Left ventricle myocardium inferior (tissue), 1 donor: ENCODE results near the gene TPX2. TPM values are rescaled to one million over a fixed set of nuclear protein-coding genes. Genes with fewer than 3 reads are reported as not detected.
A peak's percentile ranks its signal among the peaks of the same experiment; 100 is the strongest.

Experiments used
- DNase-seq: peaks from one replicate; pipeline ENCODE4 v3.0.0-alpha.2; 2020
- H3K27ac ChIP-seq: fragments of 200-600 bp; replicated peaks from 2 replicates; pipeline ENCODE4 v1.8.0; 2021
- H3K27me3 ChIP-seq: fragments of 200-600 bp; 2 replicates; pipeline ENCODE4 v1.8.0; 2021; ENCODE audit warnings: low read depth
- H3K36me3 ChIP-seq: fragments of 200-600 bp; 2 replicates; pipeline ENCODE4 v1.8.0; 2021
- H3K4me1 ChIP-seq: fragments of 200-600 bp; 2 replicates; pipeline ENCODE4 v1.8.0; 2021
- H3K4me3 ChIP-seq: fragments of 200-600 bp; 2 replicates; pipeline ENCODE4 v1.8.0; 2021; ENCODE audit warnings: mild to moderate bottlenecking, moderate library complexity
- H3K9me3 ChIP-seq: fragments of 200-600 bp; replicated peaks from 2 replicates; pipeline ENCODE4 v1.8.0; 2021
- intact Hi-C: fragments of 100-400 bp; cut with micrococcal nuclease; formaldehyde crosslinking; loops from one replicate; pipeline ENCODE4 v1.11.0; 2022
- total RNA-seq: library from RNA; stranded (reverse); fragmentation: NEBNext Ultra II Directional; extraction: Animal tissue kit (Norgen Biotek cat#: 25700); gene quantifications from one replicate; pipeline ENCODE4 v1.2.1, GENCODE V29; 2021
- TF ChIP-seq, protein P1 (sequence below): fragments of 200-600 bp; IDR thresholded peaks from 2 replicates; pipeline ENCODE4 v1.8.0; 2021; ENCODE audit warnings: antibody characterized with exemption, mild to moderate bottlenecking, borderline replicate concordance
- donor health status: DM: no; HTN: yes; CAD: no; lungs with severe emphysema.

Gene TPX2
- total RNA-seq, 1 donor from 2014 or later = 0.71 TPM

DNA sequence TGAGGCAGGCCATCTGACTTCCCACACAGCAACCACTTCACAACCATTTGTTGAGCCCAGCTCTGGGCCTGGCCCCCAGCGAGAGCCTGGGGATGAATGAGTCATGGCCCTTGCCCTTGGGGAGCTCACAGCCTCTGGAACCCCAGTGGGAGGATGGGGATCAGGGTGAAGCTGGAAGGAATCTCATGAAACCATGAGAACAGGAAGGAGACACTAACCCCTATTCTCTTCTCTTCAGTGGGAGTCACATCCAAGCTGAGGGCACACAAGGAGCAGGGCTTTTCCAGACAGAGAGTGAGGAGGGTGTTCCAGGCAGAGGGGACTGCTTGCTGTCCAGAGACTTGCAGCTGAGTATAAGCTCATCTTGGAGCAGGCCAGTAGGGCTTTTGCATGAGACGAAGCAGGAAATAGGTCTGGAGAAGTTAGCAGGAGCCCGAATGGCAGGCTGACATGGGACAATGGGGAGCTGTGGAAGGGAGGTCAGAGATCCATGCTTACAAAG lies 98.9 kb downstream of the TPX2 start:
- no peak for DNase-seq
- TF ChIP-seq, protein P1, sequence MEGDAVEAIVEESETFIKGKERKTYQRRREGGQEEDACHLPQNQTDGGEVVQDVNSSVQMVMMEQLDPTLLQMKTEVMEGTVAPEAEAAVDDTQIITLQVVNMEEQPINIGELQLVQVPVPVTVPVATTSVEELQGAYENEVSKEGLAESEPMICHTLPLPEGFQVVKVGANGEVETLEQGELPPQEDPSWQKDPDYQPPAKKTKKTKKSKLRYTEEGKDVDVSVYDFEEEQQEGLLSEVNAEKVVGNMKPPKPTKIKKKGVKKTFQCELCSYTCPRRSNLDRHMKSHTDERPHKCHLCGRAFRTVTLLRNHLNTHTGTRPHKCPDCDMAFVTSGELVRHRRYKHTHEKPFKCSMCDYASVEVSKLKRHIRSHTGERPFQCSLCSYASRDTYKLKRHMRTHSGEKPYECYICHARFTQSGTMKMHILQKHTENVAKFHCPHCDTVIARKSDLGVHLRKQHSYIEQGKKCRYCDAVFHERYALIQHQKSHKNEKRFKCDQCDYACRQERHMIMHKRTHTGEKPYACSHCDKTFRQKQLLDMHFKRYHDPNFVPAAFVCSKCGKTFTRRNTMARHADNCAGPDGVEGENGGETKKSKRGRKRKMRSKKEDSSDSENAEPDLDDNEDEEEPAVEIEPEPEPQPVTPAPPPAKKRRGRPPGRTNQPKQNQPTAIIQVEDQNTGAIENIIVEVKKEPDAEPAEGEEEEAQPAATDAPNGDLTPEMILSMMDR = no peak
- peak overlapping the region; percentile 42 for H3K27ac ChIP-seq
- no peak overlapping the region for H3K4me3 ChIP-seq
- intact Hi-C loops = no loop called here
- H3K36me3 ChIP-seq = no peaks in the 10 kb centered on the region
- H3K4me1 ChIP-seq = peaks cover 66% of the 10 kb centered on the region
- no peaks in the 10 kb centered on the region for H3K27me3 ChIP-seq
- no peaks in the 10 kb centered on the region for H3K9me3 ChIP-seq

DNA sequence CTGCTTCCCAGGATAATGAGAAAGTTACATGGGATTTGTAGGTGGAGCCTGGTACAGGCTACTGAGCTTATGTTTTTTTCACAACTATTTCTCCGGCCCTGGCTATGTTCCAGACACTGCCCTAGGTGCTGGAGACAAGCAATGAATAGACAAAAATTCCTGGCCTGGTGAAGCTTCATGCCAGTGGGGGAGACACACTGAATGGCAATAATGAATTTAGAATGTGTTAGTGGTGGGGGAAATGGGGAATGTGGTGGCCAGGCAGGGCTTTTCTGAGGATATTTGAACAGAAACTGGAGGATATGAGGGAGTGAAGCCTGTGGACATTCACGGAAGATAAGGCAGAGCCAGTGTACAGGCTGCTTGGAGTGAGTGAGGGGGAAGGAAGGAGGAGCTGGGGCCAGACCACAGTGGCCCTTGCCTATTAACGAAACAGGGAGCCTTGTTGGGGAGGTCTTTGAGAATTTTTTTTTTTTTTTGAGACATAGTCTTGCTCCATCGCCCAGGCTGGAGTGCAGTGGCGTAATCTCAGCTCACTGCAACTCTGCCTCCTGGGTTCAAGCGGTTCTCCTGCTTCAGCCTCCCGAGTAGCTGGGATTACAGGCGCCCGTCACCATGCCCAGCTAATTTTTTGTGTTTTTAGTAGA lies 99.7 kb downstream of the TPX2 start:
- Histone ChIP-seq H3K27me3 (peaks cover 5% of the 10 kb centered on the region), H3K27ac (peak overlapping the region; percentile 42), H3K4me3 (no peak overlapping the region), H3K36me3 (no peaks in the 10 kb centered on the region), H3K4me1 (peaks cover 75% of the 10 kb centered on the region), H3K9me3 (no peaks in the 10 kb centered on the region)
- DNase-seq = no peak
- intact Hi-C loops = no loop called here
- TF ChIP-seq, protein P1 = no peak

DNA sequence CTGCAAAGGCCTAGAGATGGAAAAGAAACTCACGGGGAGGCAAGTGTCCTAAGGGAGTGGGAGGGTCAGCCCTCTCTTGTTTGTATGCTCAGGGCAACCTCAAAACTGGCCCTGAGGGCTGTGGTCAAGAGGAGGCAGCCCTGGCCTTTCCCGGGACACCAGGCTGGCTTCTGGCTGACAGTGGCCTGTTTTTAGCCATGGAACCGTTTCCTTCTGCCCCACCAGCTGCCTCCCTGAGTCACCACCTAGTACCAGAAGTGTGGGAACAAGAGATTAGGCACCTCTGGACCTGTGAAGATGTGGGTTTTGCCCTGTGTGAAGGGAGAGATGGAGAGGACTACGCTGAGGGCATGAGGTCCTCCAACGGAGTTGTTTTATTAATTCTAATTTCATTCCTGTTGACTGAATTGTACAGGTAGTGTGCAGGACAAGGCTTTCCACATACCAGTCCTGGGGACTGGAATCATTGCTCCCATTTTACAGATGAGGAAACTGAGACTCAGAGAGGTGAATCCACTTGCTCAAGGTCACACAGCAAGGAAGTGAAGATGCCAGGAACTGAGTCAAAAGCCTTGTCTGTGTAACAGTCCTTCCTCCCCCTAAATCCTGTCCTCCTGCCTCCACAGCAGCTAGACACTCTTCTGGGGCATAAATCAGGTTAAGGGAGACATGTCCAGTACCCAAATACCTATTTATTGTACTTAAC lies 100.8 kb downstream of the TPX2 start:
- Histone ChIP-seq H3K4me1 (peaks cover 75% of the 10 kb centered on the region), H3K4me3 (no peak overlapping the region), H3K36me3 (no peaks in the 10 kb centered on the region), H3K27ac (peak overlapping the region; percentile 87), H3K9me3 (no peaks in the 10 kb centered on the region), H3K27me3 (peaks cover 5% of the 10 kb centered on the region)
- DNase-seq = no peak
- intact Hi-C loops = no loop called here
- TF ChIP-seq, protein P1 = no peak

DNA sequence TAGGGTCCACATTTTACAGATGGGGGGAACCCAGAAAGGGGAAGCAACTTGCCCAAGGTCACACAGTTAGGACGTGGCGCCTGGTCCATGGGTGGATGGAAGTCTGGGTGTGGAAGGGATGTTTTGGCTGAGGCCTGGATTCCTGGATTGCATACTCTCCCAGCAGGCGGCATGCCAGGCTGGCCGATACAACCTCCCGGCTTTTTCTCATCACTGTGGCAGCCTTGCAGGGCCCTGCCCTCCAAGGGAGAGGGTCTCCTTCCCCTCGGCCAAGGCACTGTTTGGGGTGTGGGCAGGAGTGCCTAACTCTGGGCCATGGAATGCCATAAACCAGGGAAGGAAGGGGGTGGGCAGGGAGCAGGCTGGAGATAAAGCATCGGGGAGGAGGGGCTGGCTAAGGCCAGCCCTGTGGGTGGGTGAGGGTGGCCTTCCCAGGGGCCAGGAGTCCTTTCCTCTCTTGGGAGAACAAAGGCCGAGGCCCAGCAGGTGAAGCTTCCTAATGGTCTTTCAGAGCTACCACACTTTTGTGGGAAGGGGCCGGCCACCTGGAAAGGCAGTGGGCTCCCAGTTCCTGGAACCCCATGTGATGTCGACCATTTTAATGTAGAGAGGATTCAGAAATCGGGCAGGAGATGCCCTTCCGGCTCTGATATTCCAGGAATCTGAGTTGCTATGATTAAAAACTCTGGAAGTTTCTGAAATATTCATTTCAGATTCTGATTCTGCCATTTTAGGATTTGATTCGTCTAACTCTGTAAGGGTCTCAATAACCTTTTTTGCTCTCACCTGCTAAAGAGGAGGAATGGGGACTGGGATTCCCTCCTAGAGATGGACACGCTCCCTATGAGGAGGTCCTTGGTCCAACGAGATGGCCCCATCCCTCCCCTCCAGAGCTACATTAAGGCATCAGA lies 102.1 kb downstream of the TPX2 start:
- peaks cover 5% of the 10 kb centered on the region for H3K27me3 ChIP-seq
- intact Hi-C loops = no loop called here
- TF ChIP-seq, protein P1 = no peak
- H3K9me3 ChIP-seq = no peaks in the 10 kb centered on the region
- H3K36me3 ChIP-seq = no peaks in the 10 kb centered on the region
- H3K27ac ChIP-seq = peak overlapping the region; percentile 87
- no peak for DNase-seq
- H3K4me3 ChIP-seq = no peak overlapping the region
- peaks cover 64% of the 10 kb centered on the region for H3K4me1 ChIP-seq

DNA sequence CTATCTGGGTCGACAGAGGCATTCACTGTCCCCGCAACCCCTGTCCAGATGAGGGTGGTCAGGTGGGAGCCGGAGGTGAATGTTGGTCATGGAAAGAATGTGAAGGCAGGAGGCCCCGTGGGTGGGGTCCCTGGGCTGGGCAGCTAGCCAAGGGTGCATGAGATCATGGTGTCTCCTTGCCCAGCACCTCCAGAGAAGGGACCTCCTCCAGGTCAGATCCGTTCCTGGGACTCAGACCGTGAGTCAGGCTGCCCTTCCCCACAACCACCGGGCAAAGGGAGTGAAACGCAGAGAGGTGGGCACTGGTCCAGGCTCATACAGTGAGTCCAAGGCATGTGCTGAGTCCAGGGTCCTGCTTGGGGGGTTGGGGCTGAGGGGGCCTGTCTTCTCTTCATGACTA lies 102.8 kb downstream of the TPX2 start:
- H3K4me3 ChIP-seq = peak overlapping the region; percentile 64
- peaks cover 59% of the 10 kb centered on the region for H3K4me1 ChIP-seq
- TF ChIP-seq, protein P1 = no peak
- H3K9me3 ChIP-seq = no peaks in the 10 kb centered on the region
- no peak for DNase-seq
- peak overlapping the region; percentile 87 for H3K27ac ChIP-seq
- intact Hi-C loops = no loop called here
- peaks cover 5% of the 10 kb centered on the region for H3K27me3 ChIP-seq
- H3K36me3 ChIP-seq = no peaks in the 10 kb centered on the region
